GM21576 (cell line): ENCODE results near the gene MRPL54.
"Not testable (repeated sequence)": the region's sequence is repeated elsewhere in the genome, so short reads cannot be mapped to it uniquely, and the experiment has no call there.

Source experiments
- ATAC-seq: cut with Tn5 transposase; IDR thresholded peaks from one replicate; pipeline ENCODE4 v1.9.1; 2021; ENCODE audit warnings: mild to moderate bottlenecking, moderate library complexity; ENCODE audit not compliant: unreplicated experiment

Gene MRPL54

DNA sequence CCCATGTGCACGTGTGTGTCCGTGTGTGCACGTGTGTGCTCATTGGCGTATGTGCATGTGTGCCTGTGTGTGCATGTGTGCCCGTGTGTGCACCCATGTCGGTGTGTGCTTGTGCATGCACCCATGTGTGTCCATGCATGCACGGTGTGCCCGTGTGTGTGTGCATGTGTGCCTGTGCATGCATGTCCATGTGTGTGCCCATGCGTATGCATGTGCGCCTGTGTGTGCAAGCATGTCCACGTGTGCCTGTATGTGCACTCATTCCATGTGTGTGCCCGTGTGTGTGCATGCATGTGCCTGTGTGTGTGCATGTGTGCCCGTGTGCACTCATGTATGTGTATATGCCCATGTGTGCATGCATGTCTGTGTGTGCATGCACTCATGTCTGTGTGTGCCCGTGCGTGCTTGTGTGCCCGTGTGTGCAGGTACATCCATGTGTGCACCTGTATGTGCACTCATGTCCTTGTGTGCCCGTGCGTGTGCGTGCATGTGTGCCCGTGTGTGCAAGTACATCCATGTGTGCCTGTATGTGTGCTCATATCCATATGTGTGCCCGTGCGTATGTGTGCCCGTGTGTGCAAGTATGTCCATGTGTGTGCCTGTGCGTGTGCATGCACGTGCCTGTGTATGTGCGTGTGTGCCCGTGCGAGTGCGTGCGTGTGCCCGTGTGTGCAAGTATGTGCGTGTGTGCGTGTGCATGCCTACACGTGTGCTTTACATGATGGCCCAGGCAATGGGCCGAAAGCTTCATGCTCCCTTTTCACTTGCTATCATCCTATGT lies 45.3 kb downstream of the MRPL54 start:
- ATAC-seq: no peak

GRCh38 chr19:3808420-3809143 lies 46.1 kb downstream of the MRPL54 start:
- ATAC-seq: no peak

DNA sequence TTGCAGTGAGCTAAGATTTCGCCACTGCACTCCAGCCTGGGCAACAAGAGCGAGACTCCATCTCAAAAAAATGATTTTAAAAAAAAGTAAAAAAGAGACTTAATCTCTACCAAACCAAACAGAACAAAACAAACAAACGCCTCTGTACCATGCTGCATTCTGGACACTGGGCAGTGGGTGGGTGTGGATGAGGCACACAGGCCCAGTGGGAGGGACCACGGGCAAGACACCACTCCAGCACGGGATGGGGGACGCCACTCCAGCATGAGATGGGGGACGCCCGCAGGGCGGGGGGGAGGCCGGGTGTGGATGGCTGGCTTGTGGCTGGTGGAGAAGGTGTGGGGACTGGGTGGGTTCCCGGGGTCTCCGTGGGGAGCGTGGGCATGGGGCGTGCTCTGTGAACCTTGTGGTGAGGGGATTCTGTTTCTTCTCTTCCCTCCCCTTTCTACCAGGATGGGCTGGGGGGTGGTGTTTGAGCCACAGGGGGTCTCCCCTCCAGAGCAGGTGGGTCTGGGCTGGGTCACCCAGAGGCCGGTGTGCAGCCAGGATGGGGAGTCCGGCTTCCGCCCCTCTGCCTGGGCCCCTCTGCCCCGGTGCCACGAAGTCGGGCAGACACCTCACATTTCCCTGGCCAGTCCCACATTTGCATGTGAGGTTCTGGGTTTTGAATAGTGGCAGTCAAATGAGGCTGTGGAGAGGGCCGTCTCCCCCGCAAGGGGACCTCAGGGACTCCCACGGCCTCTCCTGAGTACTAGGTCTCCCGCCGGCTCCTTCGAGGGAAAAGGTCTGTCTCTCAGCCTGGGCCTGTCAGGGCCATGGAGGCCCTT lies 47.6 kb downstream of the MRPL54 start:
- no peak for ATAC-seq

GRCh38 chr19:3810708-3811355 lies 48.4 kb downstream of the MRPL54 start:
- no peak for ATAC-seq

DNA sequence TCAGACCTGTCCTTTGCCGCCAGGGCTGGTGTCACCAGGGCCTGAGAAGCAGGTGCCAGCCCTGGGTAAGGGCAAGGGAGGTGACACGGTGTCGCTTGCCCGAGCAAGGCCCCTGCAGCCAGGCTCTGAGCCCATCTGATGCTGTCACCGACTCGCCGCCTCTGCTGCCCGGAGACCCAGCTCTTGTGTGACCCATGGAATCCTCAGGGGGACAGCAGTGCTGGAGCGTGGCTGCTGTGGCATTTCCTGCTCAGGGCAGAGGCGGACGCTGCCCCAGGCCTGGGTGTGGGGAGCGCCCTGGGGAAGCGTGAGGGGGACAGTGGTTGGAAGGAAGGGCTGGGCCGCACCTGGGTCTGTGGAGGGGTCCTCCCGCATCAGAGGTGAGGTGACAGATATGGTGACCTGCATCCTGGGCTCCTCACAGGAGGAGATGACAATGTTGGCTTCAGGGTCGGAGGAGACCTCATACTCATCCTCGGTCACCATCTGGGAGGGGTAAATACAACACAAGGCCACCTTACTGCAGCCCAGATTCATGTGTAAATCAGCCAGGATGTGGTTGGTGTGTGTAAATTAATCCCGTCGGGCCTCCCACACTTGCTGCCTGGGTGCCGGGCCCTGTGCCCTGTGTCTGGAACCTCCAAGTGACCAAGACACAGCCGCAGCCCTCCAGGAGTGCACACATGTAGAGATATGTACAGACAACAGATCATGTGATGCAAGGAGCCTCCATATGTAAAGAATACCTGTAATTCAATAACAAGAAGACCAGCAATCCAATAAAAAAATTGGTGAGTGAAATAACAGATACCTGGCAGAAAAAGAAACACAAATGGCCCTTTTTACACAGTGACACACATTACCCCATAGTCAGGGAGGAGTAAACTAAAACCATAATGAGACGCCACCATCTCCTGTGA lies 51.3 kb downstream of the MRPL54 start:
- no peak for ATAC-seq

DNA sequence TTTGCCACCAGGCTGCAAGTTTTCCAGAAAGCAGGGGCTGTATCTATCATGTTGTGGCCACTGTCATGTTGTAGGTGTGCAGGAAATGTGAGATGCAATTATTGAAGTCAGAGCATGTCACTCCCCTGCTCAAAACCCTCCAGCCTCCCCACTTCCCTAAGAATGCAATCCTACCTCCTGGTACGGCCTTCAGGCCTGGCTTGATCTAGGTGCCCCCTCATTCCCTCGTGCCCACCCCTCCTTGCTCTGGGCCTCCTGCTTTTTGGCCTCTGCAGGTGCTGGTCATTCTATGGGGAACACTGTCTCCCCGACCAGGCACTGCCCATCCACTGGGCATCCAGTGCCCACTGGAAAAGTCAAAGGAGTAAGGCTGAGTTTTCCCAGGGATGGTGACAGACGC lies 52.2 kb downstream of the MRPL54 start:
- ATAC-seq: no peak

GRCh38 chr19:3816148-3816547 lies 53.7 kb downstream of the MRPL54 start:
- not testable (repeated sequence) for ATAC-seq

- ATAC-seq: no peak
These were observed 54.2 kb downstream of the MRPL54 start for GRCh38 chr19:3816566-3817218.
